KG1 (cell line): ENCODE results near the gene IRF7.

Source experiments
- DNase-seq: peaks from one replicate; lab custom pipeline; 2025; lab: John Stamatoyannopoulos, UW

Gene IRF7

GRCh38 chr11:607971-608659, 7.6 kb downstream of the IRF7 start:
- DNase-seq = no peak

GRCh38 chr11:607020-607780, 8.6 kb downstream of the IRF7 start:
- no peak for DNase-seq

- no peak for DNase-seq
These were observed 9.5 kb downstream of the IRF7 start for GRCh38 chr11:606245-606644.

- no peak for DNase-seq
These were observed 10.2 kb downstream of the IRF7 start for GRCh38 chr11:605286-606129.

- DNase-seq = no peak
These were observed 12.6 kb downstream of the IRF7 start for GRCh38 chr11:603154-603553.

- no peak for DNase-seq
These were observed 14.0 kb downstream of the IRF7 start for GRCh38 chr11:601573-602245.

GRCh38 chr11:598005-598680, 17.6 kb downstream of the IRF7 start:
- DNase-seq = no peak

GRCh38 chr11:597166-597725, 18.5 kb downstream of the IRF7 start:
- no peak for DNase-seq

GRCh38 chr11:596374-596773, 19.4 kb downstream of the IRF7 start:
- no peak for DNase-seq

- DNase-seq = no peak
These were observed 20.4 kb downstream of the IRF7 start for GRCh38 chr11:595400-595799.

GRCh38 chr11:593347-593746, 22.4 kb downstream of the IRF7 start:
- no peak for DNase-seq

- no peak for DNase-seq
These were observed 22.8 kb downstream of the IRF7 start for GRCh38 chr11:592918-593317.

GRCh38 chr11:592501-592900, 23.2 kb downstream of the IRF7 start:
- DNase-seq = no peak

GRCh38 chr11:590997-591396, 24.8 kb downstream of the IRF7 start:
- no peak for DNase-seq

- no peak for DNase-seq
These were observed 26.0 kb downstream of the IRF7 start for GRCh38 chr11:589798-590197.

- peak; percentile 21 for DNase-seq
These were observed 27.8 kb downstream of the IRF7 start for GRCh38 chr11:587978-588380.

GRCh38 chr11:587546-587945, 28.2 kb downstream of the IRF7 start:
- no peak for DNase-seq

- DNase-seq = no peak
These were observed 29.1 kb downstream of the IRF7 start for GRCh38 chr11:586376-587316.

- no peak for DNase-seq
These were observed 31.5 kb downstream of the IRF7 start for GRCh38 chr11:584287-584686.

GRCh38 chr11:581752-582151, 34.0 kb downstream of the IRF7 start:
- DNase-seq = no peak
